H1 (cell line): ENCODE data around the gene ADGRB3. TPM values are rescaled to one million over a fixed set of nuclear protein-coding genes. Genes with fewer than 3 reads are reported as not detected.

Experiments used
- CTCF ChIA-PET: fragments of 300-600 bp; sonication (Branson Sonifier 250); formaldehyde crosslinking; loops from one replicate; lab custom pipeline; 2021; ENCODE audit not compliant: partially characterized antibody; lab: Charles Lee
- POLR2A ChIA-PET: fragments of 300-600 bp; sonication (Branson Sonifier 250); formaldehyde crosslinking; loops from one replicate; lab custom pipeline; 2021; ENCODE audit warnings: inconsistent platforms; ENCODE audit not compliant: partially characterized antibody; lab: Charles Lee
- DNase-seq, 2 experiments: peaks; one replicate each; pipeline versions ENCODE4 v3.0.0 to v3.0.0-alpha.2; 2010 to 2022; ENCODE audit warnings: low spot score in 2 of 2, low read depth in 1 of 2, mixed read lengths in 1 of 2
- FAIRE-seq: peaks from 2 replicates; lab custom pipeline; 2011; peaks lifted over from hg19 to GRCh38; lab: Jason Lieb, UNC
- H2AFZ ChIP-seq: 2 replicates; pipeline ENCODE4 v1.8.1; 2012; ENCODE audit warnings: low read length, inconsistent platforms
- H2AK5ac ChIP-seq: 2 replicates; pipeline ENCODE4 v1.6.1; 2013; ENCODE audit warnings: low read depth, low read length
- H2BK120ac ChIP-seq: replicated peaks from 2 replicates; pipeline ENCODE3; 2013; ENCODE audit warnings: low read depth, low read length, inconsistent platforms
- H2BK12ac ChIP-seq: 2 replicates; pipeline ENCODE4 v1.6.1; 2013; ENCODE audit warnings: low read depth, low read length
- H2BK15ac ChIP-seq: 2 replicates; pipeline ENCODE4 v1.6.1; 2013; ENCODE audit warnings: low read length
- H2BK20ac ChIP-seq: 2 replicates; pipeline ENCODE4 v1.6.1; 2013; ENCODE audit warnings: low read length
- H2BK5ac ChIP-seq: 2 replicates; pipeline ENCODE4 v1.6.1; 2013; ENCODE audit warnings: low read depth, low read length
- H3K14ac ChIP-seq: 2 replicates; pipeline ENCODE4 v1.6.1; 2013; ENCODE audit warnings: inconsistent platforms; ENCODE audit not compliant: insufficient read length
- H3K18ac ChIP-seq: 2 replicates; pipeline ENCODE4 v1.6.1; 2013; ENCODE audit warnings: low read length; ENCODE audit errors: extremely low read depth
- H3K23ac ChIP-seq: 2 replicates; pipeline ENCODE4 v1.6.1; 2013; ENCODE audit warnings: inconsistent platforms; ENCODE audit not compliant: insufficient read length
- H3K23me2 ChIP-seq: 2 replicates; pipeline ENCODE4 v1.6.1; 2013; ENCODE audit warnings: low read depth, low read length
- H3K27ac ChIP-seq: 2 replicates; pipeline ENCODE4 v1.6.1; 2011; ENCODE audit warnings: low read depth, low read length, inconsistent platforms
- H3K27me3 ChIP-seq, 4 experiments: replicated peaks in 1 of 4; 1 replicate in 1 of 4; 2 replicates in 3 of 4; pipeline versions ENCODE4 v1.6.1 to v1.8.1; 2011 to 2013; ENCODE audit warnings: low read length in 3 of 4, mild to moderate bottlenecking in 3 of 4, inconsistent platforms in 2 of 4, mixed read lengths in 2 of 4, moderate library complexity in 1 of 4; ENCODE audit not compliant: control insufficient read depth in 3 of 4, insufficient read depth in 3 of 4; ENCODE audit errors: extremely low read depth in 1 of 4
- H3K36me3 ChIP-seq, 4 experiments: 2 replicates each; pipeline versions ENCODE4 v1.6.1 to v1.8.1; 2011 to 2013; ENCODE audit warnings: mild to moderate bottlenecking in 4 of 4, low read length in 3 of 4, moderate library complexity in 2 of 4, control low read depth in 1 of 4, inconsistent platforms in 1 of 4; ENCODE audit not compliant: insufficient read depth in 4 of 4, control insufficient read depth in 2 of 4
- H3K4ac ChIP-seq: replicated peaks from 2 replicates; pipeline ENCODE3; 2013; ENCODE audit warnings: low read length, low read depth, mixed read lengths, inconsistent platforms; ENCODE audit not compliant: insufficient read length
- H3K4me1 ChIP-seq, 4 experiments: replicated peaks in 1 of 4; 1 replicate in 1 of 4; 2 replicates in 3 of 4; pipeline versions ENCODE4 v1.6.1 to v1.8.1; 2011 to 2013; ENCODE audit warnings: low read length in 3 of 4, inconsistent platforms in 2 of 4, mixed read lengths in 1 of 4; ENCODE audit not compliant: insufficient read depth in 4 of 4, control insufficient read depth in 3 of 4
- H3K4me2 ChIP-seq, 2 experiments: 2 replicates each; pipeline versions ENCODE4 v1.6.1 to v1.8.1; 2011 to 2013; ENCODE audit warnings: low read depth in 2 of 2, low read length in 2 of 2, control low read depth in 1 of 2, inconsistent platforms in 1 of 2, mild to moderate bottlenecking in 1 of 2; ENCODE audit not compliant: insufficient read depth in 1 of 2
- H3K4me3 ChIP-seq, 4 experiments: fragments of 200-600, 300-600 bp in 1 of 4; sonication (generic), shearing (Covaris generic), sonication (Bioruptor Twin) in 1 of 4; 2 replicates each; pipeline versions ENCODE4 v1.5.1 to v1.8.1; 2011 to 2016; ENCODE audit warnings: low read length in 4 of 4, low read depth in 3 of 4, control low read depth in 2 of 4, inconsistent platforms in 2 of 4, mild to moderate bottlenecking in 2 of 4, mixed read lengths in 1 of 4, moderate library complexity in 1 of 4; ENCODE audit not compliant: insufficient read depth in 2 of 4; ENCODE audit errors: extremely low read depth in 1 of 4
- H3K56ac ChIP-seq: replicated peaks from 2 replicates; pipeline ENCODE3; 2013; ENCODE audit warnings: low read depth, mild to moderate bottlenecking, mixed read lengths, low read length, inconsistent platforms; ENCODE audit not compliant: insufficient read length
- H3K79me1 ChIP-seq: 2 replicates; pipeline ENCODE4 v1.6.1; 2013; ENCODE audit warnings: low read depth, low read length, control low read depth
- H3K79me2 ChIP-seq, 2 experiments: 2 replicates each; pipeline versions ENCODE4 v1.6.1 to v1.8.1; 2012 to 2013; ENCODE audit warnings: low read length in 2 of 2, mild to moderate bottlenecking in 2 of 2, inconsistent platforms in 1 of 2; ENCODE audit not compliant: insufficient read depth in 2 of 2, control insufficient read depth in 1 of 2
- H3K9ac ChIP-seq, 4 experiments: replicated peaks in 1 of 4; 1 replicate in 1 of 4; 2 replicates in 3 of 4; pipeline versions ENCODE4 v1.6.1 to v1.8.1; 2011 to 2013; ENCODE audit warnings: low read depth in 3 of 4, low read length in 3 of 4, control low read depth in 2 of 4, mild to moderate bottlenecking in 2 of 4, moderate library complexity in 2 of 4, inconsistent platforms in 1 of 4; ENCODE audit errors: extremely low read depth in 1 of 4
- H3K9me3 ChIP-seq, 2 experiments: 2 replicates each; pipeline versions ENCODE4 v1.6.1 to v1.8.1; 2012 to 2013; ENCODE audit warnings: mild to moderate bottlenecking in 2 of 2, moderate library complexity in 2 of 2, control low read depth in 1 of 2, inconsistent platforms in 1 of 2, low read depth in 1 of 2, low read length in 1 of 2, mixed read lengths in 1 of 2; ENCODE audit not compliant: insufficient read depth in 2 of 2
- H4K20me1 ChIP-seq, 2 experiments: replicated peaks in 1 of 2; 2 replicates each; pipeline versions ENCODE3 to v1.8.1; 2011 to 2013; ENCODE audit warnings: inconsistent platforms in 2 of 2, low read length in 2 of 2, mild to moderate bottlenecking in 1 of 2; ENCODE audit not compliant: insufficient read depth in 2 of 2, control insufficient read depth in 1 of 2
- H4K5ac ChIP-seq: 2 replicates; pipeline ENCODE4 v1.6.1; 2013; ENCODE audit warnings: low read length, low read depth, mixed read lengths, inconsistent platforms; ENCODE audit not compliant: insufficient read length
- H4K8ac ChIP-seq: 2 replicates; pipeline ENCODE4 v1.8.0; 2013; ENCODE audit warnings: mild to moderate bottlenecking, moderate library complexity, low read length, inconsistent platforms; ENCODE audit not compliant: insufficient read depth; ENCODE audit errors: extremely low read depth
- H4K91ac ChIP-seq: replicated peaks from 2 replicates; pipeline ENCODE3; 2013; ENCODE audit warnings: low read length, mixed read lengths, inconsistent platforms; ENCODE audit not compliant: insufficient read length
- CTBP2 ChIP-seq: IDR thresholded peaks from 2 replicates; pipeline ENCODE4 v1.7.0; 2011; ENCODE audit warnings: borderline replicate concordance, mild to moderate bottlenecking, moderate library complexity, mixed read lengths, low read length; ENCODE audit not compliant: insufficient read depth, insufficient read length
- JUND ChIP-seq: IDR thresholded peaks from 2 replicates; pipeline ENCODE4 v1.6.1; 2011; ENCODE audit warnings: mild to moderate bottlenecking, improper control_type of control experiment, low read length
- SAP30 ChIP-seq: fragments of 300-600 bp; sonication (generic); IDR thresholded peaks from 2 replicates; pipeline ENCODE4 v1.7.1; 2012; ENCODE audit warnings: low read length, moderate library complexity, mild to moderate bottlenecking, inconsistent platforms; ENCODE audit not compliant: insufficient read depth, insufficient replicate concordance
- SIN3A ChIP-seq, 2 experiments: IDR thresholded peaks in 1 of 2; conservative IDR thresholded peaks in 1 of 2; 2 replicates each; pipeline ENCODE4 v1.6.1; 2011 to 2012; ENCODE audit warnings: low read length in 2 of 2, improper control_type of control experiment in 1 of 2, low read depth in 1 of 2, mild to moderate bottlenecking in 1 of 2
- whole genome bisulfite sequencing, 2 experiments: shearing (Covaris generic) in 1 of 2; methylation state at CpG; one replicate each; pipeline versions ENCODE4 v1.1.6 to v1.1.7; 2013 to 2015; ENCODE audit warnings: low lambda C conversion rate in 2 of 2, mixed read lengths in 2 of 2, inconsistent platforms in 1 of 2, low coverage in 1 of 2, missing lambda C conversion rate in 1 of 2; ENCODE audit not compliant: insufficient replicate concordance in 2 of 2, insufficient coverage in 1 of 2, insufficient read length in 1 of 2; ENCODE audit errors: extremely low coverage in 1 of 2, missing lambda C conversion rate in 1 of 2; 5-methylcytosine and 5-hydroxymethylcytosine counted together
- polyA plus RNA-seq, 7 experiments: library from polyadenylated mRNA; depleted of rRNA in 3 of 7; stranded (reverse) in 5 of 7; unstranded in 2 of 7; fragments of >200 nt in 5 of 7; fragments of 200-250 nt in 2 of 7; gene quantifications; 1 replicate in 5 of 7; 2 replicates in 1 of 7; 4 replicates in 1 of 7; pipeline versions ENCODE4 v1.2.1 to v1.2.3, GENCODE V29; 2011 to 2013; ENCODE audit warnings: missing spikeins in 2 of 7, mixed read lengths in 2 of 7
- total RNA-seq: library from RNA; stranded (reverse); fragmentation: NEBNext Ultra II Directional; extraction: Animal tissue kit (Norgen Biotek cat#: 25700); gene quantifications from 2 replicates; pipeline ENCODE4 v1.2.1, GENCODE V29; 2021

The ADGRB3 gene
- total and polyA plus RNA-seq, 2 of the 8 experiments (the other 6 are each of a cell fraction or from before 2014, with no cell fraction given): 0.35 to 1.2 TPM

GRCh38 chr6:68892452-68892851 is 257.4 kb downstream of the ADGRB3 start:
- Histone ChIP-seq H3K4me3 (no peak overlapping the region), H2BK5ac (no peak overlapping the region), H3K36me3 (no peaks in the 10 kb centered on the region), H3K9me3 (no peaks in the 10 kb centered on the region), H2AK5ac (no peak overlapping the region), H2BK20ac (no peak overlapping the region), H3K18ac (no peak overlapping the region), H3K23ac (no peak overlapping the region), H3K79me2 (no peaks in the 10 kb centered on the region), H4K8ac (no peak overlapping the region), H2BK120ac (no peak overlapping the region), H2AFZ (no peak overlapping the region), H3K4me1 (no peaks in the 10 kb centered on the region), H3K27ac (no peak overlapping the region), H3K79me1 (no peaks in the 10 kb centered on the region), H3K56ac (no peak overlapping the region), H4K5ac (no peak overlapping the region), H3K4ac (no peak overlapping the region), H2BK15ac (no peak overlapping the region), H4K91ac (no peak overlapping the region), H3K14ac (no peak overlapping the region), H4K20me1 (no peaks in the 10 kb centered on the region), H3K4me2 (no peak overlapping the region), H2BK12ac (no peak overlapping the region), H3K27me3 (no peaks in the 10 kb centered on the region), H3K23me2 (no peaks in the 10 kb centered on the region), H3K9ac (no peak overlapping the region)
- DNase-seq (no peak), FAIRE-seq (no peak)
- CTCF ChIA-PET: no interaction called here
- POLR2A ChIA-PET: no interaction called here
- TF ChIP-seq CTBP2 (no peak), SAP30 (no peak), SIN3A (conservative IDR thresholded peaks at IDR 0.05 in 1 of 2, IDR thresholded peaks at IDR 0.05 in 1 of 2; ENCODE audit: low read depth in 1 of 2, low read length in 2 of 2) (no peak), JUND (no peak)
- WGBS, 2 experiments: 91% methylated on average over 3 of the region's 3 CpGs; no CpG with 5 or more reads in 1 of the 2 experiments
